HG02798 (cell line): ENCODE data around the gene POLH.

Experiments used
- ATAC-seq: cut with Tn5 transposase; IDR thresholded peaks from one replicate; pipeline ENCODE4 v1.9.1; 2021; ENCODE audit warnings: mild to moderate bottlenecking; ENCODE audit not compliant: unreplicated experiment, poor library complexity

POLH gene

GRCh38 chr6:43600595-43600994, 24.6 kb downstream of the POLH start:
- no peak for ATAC-seq

GRCh38 chr6:43604174-43604573, 28.2 kb downstream of the POLH start:
- ATAC-seq: no peak

DNA sequence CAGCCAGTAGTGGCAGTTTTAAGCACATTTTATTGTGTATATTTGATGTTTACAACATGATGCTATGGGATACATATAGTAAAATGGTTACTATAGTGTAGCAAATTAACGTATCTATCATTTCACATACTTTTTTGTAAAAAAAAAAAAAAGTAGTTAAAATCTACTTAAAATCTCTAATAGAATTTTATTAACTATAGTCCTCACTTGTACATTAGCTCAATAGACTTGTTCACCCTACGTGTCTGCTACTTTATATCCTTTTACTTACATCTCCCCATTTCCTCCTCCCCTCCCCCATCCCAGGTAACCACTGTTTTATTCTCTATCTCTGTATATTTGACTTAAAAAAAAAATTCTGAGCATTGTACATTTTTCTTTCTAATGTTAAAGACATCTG, 30.0 kb downstream of the POLH start:
- no peak for ATAC-seq

DNA sequence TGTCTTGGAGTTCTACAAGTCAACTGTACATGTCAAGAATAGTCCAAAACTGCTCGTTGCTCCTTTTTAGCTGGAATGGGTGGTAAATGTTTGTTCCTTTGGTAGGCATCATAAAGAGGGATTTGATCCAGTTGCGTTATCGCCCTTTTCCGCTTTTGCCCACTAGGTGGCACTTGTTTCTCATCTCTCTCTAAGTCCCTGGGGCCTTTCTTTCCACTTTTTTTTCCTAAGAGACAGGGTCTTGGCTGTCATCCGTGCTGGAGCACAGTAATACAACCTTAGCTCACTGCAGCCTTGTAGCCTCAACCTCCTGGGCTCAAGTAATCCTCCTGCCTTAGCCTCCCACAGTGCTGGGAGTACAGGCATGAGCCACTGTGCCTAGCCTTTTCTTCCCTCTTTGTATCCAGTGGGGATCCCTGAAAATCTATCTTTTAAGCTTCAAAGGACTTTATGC, 32.4 kb downstream of the POLH start:
- no peak for ATAC-seq

- no peak for ATAC-seq
These were observed 32.8 kb downstream of the POLH start for GRCh38 chr6:43608807-43609206.

DNA sequence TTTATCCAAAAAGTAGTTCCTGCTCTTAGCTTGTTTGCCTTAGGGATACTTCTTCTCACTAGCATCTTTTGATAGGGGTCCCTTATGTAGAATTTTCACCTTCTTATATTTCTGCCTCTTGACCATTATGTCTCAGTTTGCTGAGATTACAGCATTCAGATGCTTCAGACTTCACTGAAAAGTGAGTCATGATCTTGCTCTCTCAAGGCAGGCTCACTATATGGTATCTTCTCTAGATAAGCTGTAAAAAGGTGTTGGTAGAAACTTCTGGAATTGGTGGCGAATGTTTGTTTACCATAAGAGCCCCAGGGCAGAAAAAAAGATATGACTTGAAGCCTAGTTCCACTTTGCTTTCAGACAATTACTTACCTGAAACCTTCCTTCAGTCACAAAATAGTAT, 33.4 kb downstream of the POLH start:
- no peak for ATAC-seq

- no peak for ATAC-seq
These were observed 34.4 kb downstream of the POLH start for GRCh38 chr6:43610431-43610830.

DNA sequence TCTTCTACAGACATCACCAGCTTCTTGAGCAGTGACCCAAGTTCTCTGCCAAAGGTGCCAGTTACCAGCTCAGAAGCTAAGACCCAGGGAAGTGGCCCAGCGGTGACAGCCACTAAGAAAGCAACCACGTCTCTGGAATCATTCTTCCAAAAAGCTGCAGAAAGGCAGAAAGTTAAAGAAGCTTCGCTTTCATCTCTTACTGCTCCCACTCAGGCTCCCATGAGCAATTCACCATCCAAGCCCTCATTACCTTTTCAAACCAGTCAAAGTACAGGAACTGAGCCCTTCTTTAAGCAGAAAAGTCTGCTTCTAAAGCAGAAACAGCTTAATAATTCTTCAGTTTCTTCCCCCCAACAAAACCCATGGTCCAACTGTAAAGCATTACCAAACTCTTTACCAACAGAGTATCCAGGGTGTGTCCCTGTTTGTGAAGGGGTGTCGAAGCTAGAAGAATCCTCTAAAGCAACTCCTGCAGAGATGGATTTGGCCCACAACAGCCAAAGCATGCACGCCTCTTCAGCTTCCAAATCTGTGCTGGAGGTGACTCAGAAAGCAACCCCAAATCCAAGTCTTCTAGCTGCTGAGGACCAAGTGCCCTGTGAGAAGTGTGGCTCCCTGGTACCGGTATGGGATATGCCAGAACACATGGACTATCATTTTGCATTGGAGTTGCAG, 37.9 kb downstream of the POLH start:
- no peak for ATAC-seq

GRCh38 chr6:43614396-43614730, 38.4 kb downstream of the POLH start:
- no peak for ATAC-seq

GRCh38 chr6:43616725-43617472, 40.9 kb downstream of the POLH start:
- no peak for ATAC-seq

DNA sequence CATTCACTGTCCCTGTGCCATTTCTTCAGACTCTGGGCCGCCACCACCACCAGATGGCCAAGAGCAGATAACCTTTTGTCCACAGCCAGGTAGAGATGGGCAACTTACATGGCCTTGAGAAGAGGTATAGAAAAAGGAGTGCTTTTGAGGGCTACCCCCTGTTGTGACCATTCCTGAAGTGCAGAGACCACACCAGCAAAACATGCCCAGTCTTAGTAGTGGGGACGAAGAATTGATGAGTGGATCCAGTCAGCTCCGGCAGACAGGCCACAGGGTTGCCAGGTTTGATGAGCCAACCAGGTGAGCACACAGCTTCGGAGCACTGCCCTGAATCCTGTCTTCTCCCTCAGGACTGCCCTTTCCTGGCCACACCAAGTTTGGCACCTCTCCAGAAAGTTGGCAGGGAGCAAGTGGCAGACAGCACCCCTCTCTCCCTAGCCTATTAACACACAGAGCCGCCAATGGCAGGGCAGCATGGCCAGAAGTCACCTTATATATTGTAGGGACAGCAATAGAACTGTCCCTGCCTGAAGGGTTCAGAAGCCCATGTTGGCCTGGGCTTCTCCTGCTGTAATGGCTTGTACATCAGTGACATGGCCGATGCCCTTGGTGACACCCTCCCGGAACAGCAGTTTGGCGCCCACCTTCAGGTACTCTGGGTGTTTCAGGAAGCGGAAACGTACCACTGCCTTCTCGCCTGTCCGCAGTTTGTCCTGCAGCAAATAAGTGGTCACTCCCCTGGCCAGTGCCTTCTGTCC, 45.3 kb downstream of the POLH start:
- ATAC-seq: no peak

DNA sequence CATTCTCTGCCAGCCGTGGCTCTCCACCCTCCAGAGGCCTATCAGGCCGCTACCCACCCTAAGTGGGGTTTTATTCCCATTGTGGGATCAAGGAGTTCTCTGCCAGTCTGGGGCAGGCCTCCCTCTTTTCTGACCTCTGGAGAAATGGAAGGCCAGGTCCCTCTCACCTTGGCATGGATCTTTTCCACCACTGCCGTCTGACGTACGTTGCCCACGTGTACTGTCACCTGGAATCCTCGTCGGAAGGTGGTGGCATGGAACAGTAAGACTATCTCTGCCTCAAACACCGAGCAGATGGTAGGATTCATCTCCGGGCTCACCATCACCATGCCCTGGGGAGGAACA, 45.8 kb downstream of the POLH start:
- ATAC-seq: no peak

- no peak for ATAC-seq
These were observed 46.6 kb downstream of the POLH start for GRCh38 chr6:43622541-43622940.

DNA sequence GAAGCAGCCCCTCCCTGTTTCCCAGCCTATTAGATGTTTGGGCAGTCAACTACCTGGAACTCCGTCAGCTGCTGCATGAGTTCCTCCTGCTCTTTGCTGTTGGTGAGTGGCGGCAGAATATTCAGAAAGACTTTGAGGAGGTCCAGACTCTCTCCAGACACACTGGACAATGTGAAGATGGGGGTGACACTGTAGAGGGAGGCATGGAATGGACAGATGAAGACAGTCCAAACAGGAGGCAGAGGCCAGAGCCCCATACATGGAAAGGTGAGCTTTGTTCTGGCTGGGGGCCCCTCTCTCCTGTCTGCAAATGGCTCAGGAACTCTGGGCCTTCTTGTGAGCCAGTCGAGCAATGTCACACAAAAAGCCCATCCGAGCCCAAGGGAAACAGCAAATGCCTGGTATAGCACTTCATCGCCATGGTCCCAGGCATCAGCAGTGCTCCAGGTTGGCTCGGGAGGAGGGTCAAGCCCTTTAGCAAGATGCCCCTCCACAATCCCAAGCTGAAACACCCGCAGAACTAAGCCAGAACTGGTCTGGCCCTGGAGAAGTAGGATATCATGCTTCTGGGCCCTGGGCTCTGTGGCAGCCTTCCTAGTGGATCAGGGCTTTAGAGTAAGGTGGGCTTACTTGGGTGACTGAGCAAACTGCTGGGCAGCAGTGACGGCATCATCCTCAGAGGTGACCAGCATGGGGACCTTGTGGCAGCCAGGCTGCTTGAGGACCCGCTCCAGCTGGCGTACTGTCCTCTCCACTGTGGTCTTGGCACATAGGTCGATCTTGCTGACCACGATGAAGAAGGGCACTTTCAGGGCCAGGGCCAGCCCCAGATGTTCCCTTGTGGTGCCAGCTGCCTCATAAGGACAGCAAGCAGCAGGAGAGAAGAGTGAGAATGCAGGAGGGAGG, 48.1 kb downstream of the POLH start:
- ATAC-seq: no peak

- ATAC-seq: no peak
These were observed 48.9 kb downstream of the POLH start for GRCh38 chr6:43624786-43625288.

GRCh38 chr6:43625393-43625992, 49.5 kb downstream of the POLH start:
- ATAC-seq: no peak

DNA sequence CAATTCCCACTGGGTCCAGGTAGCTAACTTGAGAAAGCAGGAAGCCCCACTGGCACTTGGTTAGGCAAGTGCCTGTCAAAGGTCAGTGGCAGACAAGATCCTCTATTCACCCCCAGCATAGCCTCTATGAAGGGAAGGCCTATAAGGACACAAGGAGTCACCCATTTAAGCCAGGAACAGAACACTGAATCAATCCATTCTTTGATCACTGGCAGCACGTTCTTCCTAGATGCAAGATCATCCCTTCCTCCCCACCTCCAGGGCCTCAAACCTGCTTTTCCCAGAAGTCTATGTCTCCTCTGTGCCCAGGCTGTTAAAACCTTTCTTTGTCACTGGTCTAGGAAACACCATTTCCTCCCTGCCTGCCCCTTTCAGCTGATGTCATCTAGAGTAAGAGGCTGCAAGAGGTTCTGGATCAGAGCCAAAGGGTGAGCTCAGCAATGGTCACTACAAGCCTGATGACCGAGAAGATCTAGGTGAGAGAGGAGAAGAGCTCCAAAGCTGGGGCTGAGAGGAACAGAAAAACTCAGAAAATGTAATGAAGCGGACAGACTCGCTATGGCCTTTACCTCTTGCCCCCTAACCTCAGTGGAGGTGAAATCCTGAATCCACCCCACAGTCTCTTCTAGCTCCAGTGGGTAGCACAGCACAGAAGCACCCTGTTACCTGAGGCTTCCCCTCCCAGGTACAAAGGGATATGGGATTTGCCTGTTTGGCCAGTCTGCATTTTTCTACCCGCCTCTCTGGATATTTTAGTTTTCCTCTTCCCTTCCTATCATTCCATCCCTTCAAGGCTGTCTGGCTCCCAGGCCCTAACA, 51.2 kb downstream of the POLH start:
- ATAC-seq: no peak

DNA sequence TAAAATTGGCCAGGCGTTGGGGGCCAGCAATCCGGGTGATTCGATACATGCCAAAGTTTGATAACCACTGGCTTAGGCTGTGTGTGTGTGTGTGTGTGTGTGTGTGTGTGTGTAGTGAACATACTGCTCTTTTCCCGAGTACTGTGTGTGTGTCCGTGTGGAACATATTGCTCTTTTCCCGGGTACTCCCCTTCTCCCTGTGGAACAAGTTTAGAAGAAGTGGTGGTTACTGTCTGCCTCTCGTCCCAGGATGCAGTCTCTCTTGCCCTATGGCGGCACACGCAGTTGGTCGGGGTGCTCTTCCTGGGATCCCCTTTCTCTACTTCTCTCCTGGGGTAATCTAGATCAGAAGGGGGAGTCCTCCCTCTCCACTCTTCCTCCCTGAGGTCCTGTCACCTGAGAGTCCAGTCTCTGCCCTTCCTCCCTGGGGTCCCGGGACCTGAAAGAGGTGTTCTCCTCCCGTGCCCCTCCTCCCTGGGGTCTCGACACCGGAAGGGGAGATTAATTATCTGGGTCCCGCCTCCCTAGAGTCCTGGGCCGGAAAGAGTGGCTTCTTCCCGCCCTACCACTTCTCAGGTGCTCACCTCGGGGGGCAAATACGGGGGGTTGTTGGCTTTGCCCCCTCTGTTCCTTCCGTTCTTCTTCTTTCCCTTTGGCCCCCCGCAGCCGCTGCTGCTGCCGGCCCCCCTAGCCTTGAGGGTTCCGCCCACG, 52.6 kb downstream of the POLH start:
- peak; percentile 18 for ATAC-seq
